HG03442 (cell line): ENCODE results near the gene XPC.
"Not testable (repeated sequence)": the region's sequence is repeated elsewhere in the genome, so short reads cannot be mapped to it uniquely, and the experiment has no call there.

Source experiments
- ATAC-seq: cut with Tn5 transposase; IDR thresholded peaks from one replicate; pipeline ENCODE4 v1.9.1; 2021; ENCODE audit warnings: mild to moderate bottlenecking, moderate library complexity; ENCODE audit not compliant: unreplicated experiment

Gene XPC

GRCh38 chr3:14178247-14179113 is at the start of gene XPC, which contains the start of gene LSM3:
Gene XPC (minus strand): TSS chr3:14178601. CDS start chr3:14178568, 33 bp downstream.
Gene LSM3 (plus strand): TSS chr3:14178817. CDS start chr3:14178861, 44 bp downstream.
- peak; percentile 93 for ATAC-seq

GRCh38 chr3:14227856-14228255 is 49.5 kb upstream of the XPC start:
- no peak for ATAC-seq

- ATAC-seq = not testable (repeated sequence)
Observed at GRCh38 chr3:14226351-14226750, 48.0 kb upstream of the XPC start.

GRCh38 chr3:14225421-14225820 is 47.0 kb upstream of the XPC start:
- no peak for ATAC-seq

- no peak for ATAC-seq
Observed at GRCh38 chr3:14224895-14225294, 46.5 kb upstream of the XPC start.

- no peak for ATAC-seq
Observed at GRCh38 chr3:14223595-14223994, 45.2 kb upstream of the XPC start.

GRCh38 chr3:14222900-14223594 is 44.6 kb upstream of the XPC start:
- ATAC-seq = no peak

- no peak for ATAC-seq
Observed at GRCh38 chr3:14222457-14222856, 44.1 kb upstream of the XPC start.

- ATAC-seq = no peak
Observed at GRCh38 chr3:14221902-14222301, 43.5 kb upstream of the XPC start.

GRCh38 chr3:14220933-14221332 is 42.5 kb upstream of the XPC start:
- ATAC-seq = no peak

GRCh38 chr3:14218355-14218754 is 40.0 kb upstream of the XPC start:
- no peak for ATAC-seq

GRCh38 chr3:14216257-14217048 is 38.1 kb upstream of the XPC start:
- no peak for ATAC-seq

GRCh38 chr3:14214764-14215163 is 36.4 kb upstream of the XPC start:
- no peak for ATAC-seq

GRCh38 chr3:14213066-14213774 is 34.8 kb upstream of the XPC start:
- no peak for ATAC-seq

GRCh38 chr3:14212032-14212431 is 33.6 kb upstream of the XPC start:
- no peak for ATAC-seq

- ATAC-seq = no peak
Observed at GRCh38 chr3:14211621-14212020, 33.2 kb upstream of the XPC start.

- ATAC-seq = no peak
Observed at GRCh38 chr3:14210843-14211594, 32.6 kb upstream of the XPC start.

- no peak for ATAC-seq
Observed at GRCh38 chr3:14210290-14210688, 31.9 kb upstream of the XPC start.

- ATAC-seq = no peak
Observed at GRCh38 chr3:14209581-14210289, 31.3 kb upstream of the XPC start.
